ENCODE measurements around the gene MFGE8. TPM values are rescaled to one million over a fixed set of nuclear protein-coding genes. Genes with fewer than 3 reads are reported as not detected.

Gene MFGE8
- total RNA-seq, 4 donors from 2014 or later: 50.7 to 186 (median 81.7) TPM

DNA sequence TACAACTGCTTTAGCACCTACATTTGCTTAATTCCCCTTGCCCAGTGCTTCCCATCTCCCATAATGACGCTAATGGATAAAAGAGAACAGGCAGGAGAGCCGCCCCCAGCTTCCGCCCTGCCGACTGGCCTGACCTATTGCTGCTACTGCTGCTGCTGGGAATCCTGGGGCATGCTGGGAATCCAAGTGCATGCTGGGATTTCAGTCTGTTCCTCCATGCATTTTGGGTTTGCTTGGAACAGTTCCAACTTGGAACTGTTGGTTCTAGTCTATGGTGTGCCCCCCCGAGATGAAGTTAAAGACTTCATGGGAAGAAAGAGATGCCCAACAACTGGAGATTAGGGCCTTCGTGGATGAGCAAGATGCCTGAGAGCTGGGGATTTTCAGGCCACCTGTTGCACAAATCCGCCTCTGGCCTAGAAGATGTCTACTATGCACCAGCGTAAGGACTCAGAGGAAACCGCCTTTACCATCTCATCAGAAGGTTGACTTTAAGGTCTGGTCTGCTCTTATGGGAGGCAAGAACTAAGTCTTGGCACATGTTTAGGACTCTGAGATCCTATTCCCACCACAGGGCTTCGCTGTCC, 46.8 kb downstream of the MFGE8 start:
- TF ChIP-seq, protein P1, sequence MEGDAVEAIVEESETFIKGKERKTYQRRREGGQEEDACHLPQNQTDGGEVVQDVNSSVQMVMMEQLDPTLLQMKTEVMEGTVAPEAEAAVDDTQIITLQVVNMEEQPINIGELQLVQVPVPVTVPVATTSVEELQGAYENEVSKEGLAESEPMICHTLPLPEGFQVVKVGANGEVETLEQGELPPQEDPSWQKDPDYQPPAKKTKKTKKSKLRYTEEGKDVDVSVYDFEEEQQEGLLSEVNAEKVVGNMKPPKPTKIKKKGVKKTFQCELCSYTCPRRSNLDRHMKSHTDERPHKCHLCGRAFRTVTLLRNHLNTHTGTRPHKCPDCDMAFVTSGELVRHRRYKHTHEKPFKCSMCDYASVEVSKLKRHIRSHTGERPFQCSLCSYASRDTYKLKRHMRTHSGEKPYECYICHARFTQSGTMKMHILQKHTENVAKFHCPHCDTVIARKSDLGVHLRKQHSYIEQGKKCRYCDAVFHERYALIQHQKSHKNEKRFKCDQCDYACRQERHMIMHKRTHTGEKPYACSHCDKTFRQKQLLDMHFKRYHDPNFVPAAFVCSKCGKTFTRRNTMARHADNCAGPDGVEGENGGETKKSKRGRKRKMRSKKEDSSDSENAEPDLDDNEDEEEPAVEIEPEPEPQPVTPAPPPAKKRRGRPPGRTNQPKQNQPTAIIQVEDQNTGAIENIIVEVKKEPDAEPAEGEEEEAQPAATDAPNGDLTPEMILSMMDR (IDR thresholded peaks at IDR 0.05): no peak
- TF ChIP-seq POLR2A (IDR thresholded peaks at IDR 0.05): no peak
- DNase-seq: no peak
- Histone ChIP-seq H3K9me3 (no peaks in the 10 kb centered on the region), H3K4me3 (no peak overlapping the region), H3K36me3 (no peaks in the 10 kb centered on the region), H3K4me1 (no peaks in the 10 kb centered on the region), H3K27me3 (peaks cover 0 to 17% (median 0%) of the 10 kb centered on the region in 4 donors), H3K27ac (no peak overlapping the region)
- intact Hi-C loops (cut with DNase I): no loop called here
- WGBS, 2 donors: 93 to 98% methylated on average over 6 to 7 of the region's 10 CpGs

DNA sequence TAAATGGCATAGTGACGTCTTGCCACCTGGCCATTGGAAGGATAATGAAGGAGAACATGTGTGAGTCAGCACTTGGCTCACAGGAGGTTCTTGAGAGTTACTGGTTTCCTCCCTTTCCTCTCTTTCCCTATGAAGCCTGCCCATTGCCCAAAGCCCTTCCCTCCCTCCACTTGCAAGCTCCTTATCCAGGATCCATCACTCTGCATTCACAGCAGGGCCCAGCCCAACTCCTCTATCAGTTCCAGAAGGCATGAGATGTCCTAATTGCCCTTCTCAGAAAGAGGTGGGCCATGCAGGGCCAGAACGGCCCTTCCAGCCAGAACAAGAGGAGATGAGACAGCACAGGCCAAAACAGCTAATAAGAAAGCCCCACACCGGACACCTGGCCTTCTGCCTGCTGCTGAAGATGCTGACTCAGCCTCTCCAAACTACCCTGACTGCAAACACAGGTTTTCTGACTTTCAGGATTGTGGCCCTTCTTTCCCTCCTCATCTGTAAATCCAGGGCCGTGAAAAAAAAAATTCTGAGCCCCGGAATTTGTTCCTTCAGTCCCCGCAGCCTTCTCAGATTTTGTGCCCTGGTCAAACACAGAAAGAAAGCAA, 47.6 kb downstream of the MFGE8 start:
- Histone ChIP-seq H3K9me3 (no peaks in the 10 kb centered on the region), H3K36me3 (no peaks in the 10 kb centered on the region), H3K4me3 (no peak overlapping the region), H3K4me1 (no peaks in the 10 kb centered on the region), H3K27ac (no peak overlapping the region), H3K27me3 (peaks cover 0 to 16% (median 0%) of the 10 kb centered on the region in 4 donors)
- no peak for DNase-seq
- 61 to 73% methylated on average over 4 to 6 of the region's 6 CpGs for WGBS, 2 donors
- intact Hi-C loops (cut with DNase I): no loop called here
- TF ChIP-seq, protein P1 (IDR thresholded peaks at IDR 0.05): no peak

DNA sequence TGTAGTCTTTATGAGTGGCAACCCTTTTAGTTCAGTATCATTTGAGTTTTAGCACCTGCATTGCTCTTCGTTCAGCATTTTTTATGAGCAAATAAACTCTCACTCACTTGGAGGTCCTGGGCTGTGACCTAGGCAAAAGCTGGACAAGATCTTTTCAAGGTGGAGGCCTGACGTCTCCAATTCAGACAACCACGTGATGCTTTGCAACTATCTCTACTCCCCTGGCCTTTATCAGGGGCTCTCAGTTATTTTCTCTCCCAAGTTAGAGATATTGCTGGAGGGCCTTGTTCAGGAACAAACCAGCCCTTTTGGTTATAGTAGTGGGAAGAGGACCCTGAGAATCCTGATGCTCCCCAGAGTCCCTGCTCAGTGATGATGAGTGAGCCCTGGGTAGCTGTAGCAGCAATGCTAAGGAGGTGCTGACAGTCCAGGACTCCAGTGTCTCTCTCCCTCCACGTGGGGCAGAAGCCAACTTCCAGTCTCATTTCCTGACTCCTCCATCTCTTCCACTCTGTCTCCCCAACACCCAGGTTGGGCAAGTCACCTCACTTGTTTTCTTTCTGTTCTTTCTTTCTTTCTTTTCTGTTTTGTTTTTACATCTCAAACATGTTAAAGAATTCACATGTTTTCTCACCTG, 48.2 kb downstream of the MFGE8 start:
- WGBS, 2 donors: 51 to 68% methylated on average over 4 of the region's 4 CpGs
- H3K9me3 ChIP-seq: no peaks in the 10 kb centered on the region
- H3K36me3 ChIP-seq: no peaks in the 10 kb centered on the region
- intact Hi-C loops (cut with DNase I): no loop called here
- no peak for DNase-seq
- no peak overlapping the region for H3K27ac ChIP-seq
- peaks cover 0 to 13% (median 0%) of the 10 kb centered on the region in 4 donors for H3K27me3 ChIP-seq
- H3K4me3 ChIP-seq: no peak overlapping the region
- TF ChIP-seq POLR2A (IDR thresholded peaks at IDR 0.05): no peak
- TF ChIP-seq, protein P1 (IDR thresholded peaks at IDR 0.05): no peak
- no peaks in the 10 kb centered on the region for H3K4me1 ChIP-seq

DNA sequence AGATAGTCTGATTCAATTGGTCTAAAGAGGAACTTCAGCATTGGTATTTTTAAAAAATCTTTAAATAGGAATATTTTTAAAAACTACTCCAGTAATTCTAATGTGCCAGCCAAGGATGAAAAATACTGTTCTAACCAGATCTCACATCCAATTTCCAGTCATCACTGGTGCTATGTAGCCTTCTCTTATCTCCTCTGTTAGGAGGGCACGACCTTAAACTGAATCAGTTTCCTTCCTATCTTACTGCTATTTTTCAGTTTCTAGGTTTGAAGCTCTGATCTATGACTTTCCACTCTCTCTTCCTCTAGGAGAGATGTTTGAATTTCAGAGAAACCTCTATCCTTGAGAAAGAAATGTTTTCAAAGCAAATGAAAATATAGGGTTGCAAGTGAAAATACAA, 49.8 kb downstream of the MFGE8 start:
- intact Hi-C loops (cut with DNase I): no loop called here
- H3K4me1 ChIP-seq: no peaks in the 10 kb centered on the region
- 53 to 58% methylated on average over 1 of the region's 1 CpG for WGBS, 2 donors

DNA sequence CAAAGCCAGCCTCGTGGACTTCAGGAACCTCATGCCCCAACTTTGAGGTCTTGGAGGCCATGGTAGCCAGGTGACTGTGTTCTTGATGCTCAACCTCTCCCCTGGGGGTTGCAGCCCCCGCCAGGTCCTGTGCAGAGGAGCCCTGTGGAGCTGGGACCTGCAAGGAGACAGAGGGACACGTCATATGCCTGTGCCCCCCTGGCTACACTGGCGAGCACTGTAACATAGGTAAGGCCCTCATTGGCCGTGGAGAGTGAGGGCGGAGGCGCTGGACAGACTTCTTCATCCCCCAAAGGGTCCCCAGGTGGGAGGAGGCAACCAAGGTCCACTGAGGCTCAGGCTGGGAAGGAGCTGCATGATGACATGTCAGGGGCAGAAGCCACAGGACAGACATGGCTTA, 53.0 kb downstream of the MFGE8 start:
- no peaks in the 10 kb centered on the region for H3K4me1 ChIP-seq
- H3K9me3 ChIP-seq: no peaks in the 10 kb centered on the region
- TF ChIP-seq POLR2A (IDR thresholded peaks at IDR 0.05): no peak
- TF ChIP-seq, protein P1 (IDR thresholded peaks at IDR 0.05): no peak
- H3K27ac ChIP-seq: no peak overlapping the region
- intact Hi-C loops (cut with DNase I): no loop called here
- peaks cover 0 to 3% (median 0%) of the 10 kb centered on the region in 4 donors for H3K27me3 ChIP-seq
- H3K4me3 ChIP-seq: no peak overlapping the region
- no peaks in the 10 kb centered on the region for H3K36me3 ChIP-seq
- WGBS, 2 donors: 42 to 86% methylated on average over 2 to 3 of the region's 7 CpGs
- DNase-seq: no peak

More for the DNA sequence above, 49.8 kb downstream of the MFGE8 start:
- Histone ChIP-seq H3K36me3 (no peaks in the 10 kb centered on the region), H3K27ac (no peak overlapping the region), H3K9me3 (no peaks in the 10 kb centered on the region), H3K27me3 (peaks cover 0 to 5% (median 0%) of the 10 kb centered on the region in 4 donors), H3K4me3 (no peak overlapping the region)
- TF ChIP-seq, protein P1 (IDR thresholded peaks at IDR 0.05): no peak
- no peak for TF ChIP-seq POLR2A (IDR thresholded peaks at IDR 0.05)
- DNase-seq: no peak
